ENCODE results near the gene MMD. TPM values are rescaled to one million over a fixed set of nuclear protein-coding genes. Genes with fewer than 3 reads are reported as not detected.
"Not testable (repeated sequence)": the region's sequence is repeated elsewhere in the genome, so short reads cannot be mapped to it uniquely, and the experiment has no call there.

Gene MMD
- total RNA-seq, 1 donor from 2014 or later: 8.8 TPM

DNA sequence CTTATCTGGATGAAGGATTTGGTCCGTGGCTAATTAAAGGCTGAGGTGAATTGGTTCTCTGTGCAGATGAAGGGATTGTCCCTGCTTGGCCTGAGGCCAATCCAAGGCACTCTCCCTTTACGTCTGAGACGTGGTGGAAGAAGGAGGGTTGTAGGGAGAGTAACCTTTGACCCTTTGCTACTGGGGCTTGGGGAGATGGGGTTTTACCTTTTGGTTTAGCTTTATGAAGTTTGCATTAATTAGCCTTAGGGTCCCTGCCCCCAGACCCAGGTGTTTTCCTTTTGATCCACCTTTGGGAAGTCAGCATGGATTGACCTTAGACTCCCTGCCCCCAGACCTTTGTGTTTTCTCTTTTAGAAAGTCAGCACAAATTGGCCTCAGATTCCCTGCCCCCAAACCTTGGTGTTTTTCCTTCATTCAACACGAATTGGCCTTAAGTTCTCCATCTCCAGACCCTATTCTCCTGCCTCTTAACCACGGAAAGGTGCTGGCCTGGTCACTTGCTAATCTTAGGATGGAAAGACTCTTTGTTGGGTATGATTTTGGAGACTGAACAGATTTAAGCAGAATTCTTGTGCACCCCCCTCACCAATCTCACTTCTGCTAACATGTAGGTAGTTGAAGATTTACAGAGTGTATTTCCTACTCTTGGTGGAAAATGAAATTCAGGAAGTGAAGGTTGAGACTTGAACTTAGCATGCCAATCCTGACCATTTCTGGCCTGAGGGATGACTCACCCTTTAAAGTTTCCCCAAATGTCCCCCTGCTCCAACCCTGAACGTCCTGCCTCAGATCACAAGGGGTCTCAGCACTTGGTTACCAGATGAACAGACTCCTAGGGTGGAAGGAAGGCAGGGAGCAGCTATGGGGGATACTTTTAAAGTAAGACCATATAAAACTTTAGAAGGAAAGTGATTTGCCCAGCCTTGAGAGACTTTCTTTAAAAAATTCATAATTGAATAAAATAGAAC lies 23.1 kb upstream of the MMD start:
- DNase-seq (ENCODE audit: low read depth, low spot score): no peak

DNA sequence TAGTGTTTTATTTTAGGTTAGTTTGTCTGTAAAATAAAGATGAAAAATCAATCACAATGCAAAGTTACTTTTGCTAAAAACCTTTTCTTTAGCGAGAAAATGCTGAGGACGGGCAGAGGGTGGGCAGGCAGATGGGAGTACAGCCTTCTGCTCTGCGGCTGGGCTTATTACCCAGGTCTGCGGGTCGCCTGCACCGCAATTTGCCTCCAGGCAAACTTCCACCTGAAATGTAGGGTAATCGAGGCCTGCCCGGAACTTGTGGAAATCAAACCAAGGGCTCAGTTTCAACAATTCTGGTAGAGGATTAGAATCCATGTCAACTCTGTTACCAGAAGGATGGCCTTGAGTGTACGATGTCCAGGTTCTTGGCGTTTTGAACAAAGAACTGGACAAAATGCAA lies 22.3 kb upstream of the MMD start:
- no peak for DNase-seq (ENCODE audit: low read depth, low spot score)

DNA sequence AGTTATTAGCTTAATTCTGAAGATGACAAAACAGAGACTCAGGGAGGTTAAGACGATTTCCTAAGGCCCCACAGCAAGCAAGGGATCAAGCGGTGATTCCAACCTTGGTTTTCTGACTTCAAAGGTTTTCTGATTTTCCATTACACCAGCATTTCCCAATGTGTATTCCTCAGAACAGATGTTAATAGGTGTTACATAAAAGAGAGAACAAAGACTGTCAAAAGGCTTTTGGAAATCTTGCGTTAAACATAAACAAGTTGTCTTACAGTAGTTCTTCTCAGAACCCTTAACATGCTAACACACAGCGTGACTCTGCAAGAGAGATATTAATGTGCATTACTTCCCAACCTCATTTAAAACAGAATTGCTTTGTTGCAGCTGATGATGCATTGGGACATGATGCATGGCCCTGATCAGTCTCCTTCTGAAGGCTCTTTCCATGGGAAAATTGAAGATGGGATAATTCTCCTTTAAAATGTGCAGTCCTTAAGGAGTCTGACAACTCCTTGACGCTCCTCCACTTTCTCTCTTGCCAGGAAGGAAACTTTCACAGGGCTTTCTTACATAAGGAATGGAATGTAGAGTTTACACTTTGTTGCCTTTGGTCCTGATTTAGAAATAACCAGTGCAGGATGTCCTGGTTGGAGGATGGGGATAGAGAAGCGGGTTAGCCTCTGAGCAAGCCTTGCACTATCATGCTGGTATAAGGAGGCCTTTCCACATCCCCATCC lies 21.5 kb upstream of the MMD start:
- DNase-seq (ENCODE audit: low read depth, low spot score): no peak

DNA sequence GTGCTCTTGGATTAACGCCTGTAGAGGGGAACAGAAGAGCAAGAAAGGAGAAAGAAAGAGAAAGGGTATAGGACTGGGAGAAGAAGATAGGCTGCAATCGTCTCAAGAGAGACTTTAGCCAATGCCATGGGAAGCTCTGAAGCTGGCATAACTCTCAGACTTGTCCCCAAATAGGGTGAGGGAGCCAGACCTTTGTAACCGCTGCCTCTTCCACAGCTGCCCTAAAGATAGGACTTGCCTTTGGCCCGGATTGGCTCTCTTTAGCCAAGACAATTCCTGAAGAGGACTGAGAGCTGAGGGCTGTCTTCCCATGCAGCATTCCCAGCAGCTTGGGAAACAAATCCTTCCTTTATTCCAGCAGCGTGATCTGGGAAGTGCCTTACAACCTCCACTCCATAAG lies 20.8 kb upstream of the MMD start:
- no peak for DNase-seq (ENCODE audit: low read depth, low spot score)

DNA sequence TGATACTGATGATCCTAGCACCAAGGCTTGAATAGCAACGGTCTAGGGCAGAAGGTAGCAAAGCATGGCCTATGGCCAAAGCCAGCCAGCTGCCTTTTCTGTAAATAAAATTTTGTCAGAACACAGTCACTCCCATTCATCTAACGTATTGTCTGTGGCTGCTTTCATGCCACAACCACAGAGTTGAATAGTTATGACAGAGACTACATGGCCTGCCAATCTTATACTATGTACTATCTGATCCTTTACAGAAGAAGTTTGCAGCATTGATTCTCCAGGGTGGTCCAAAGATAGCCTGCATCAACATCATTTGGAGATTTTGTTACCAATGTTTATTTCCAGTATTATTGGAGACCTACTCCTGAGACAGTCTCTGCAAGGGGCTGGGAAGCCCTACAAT lies 19.9 kb upstream of the MMD start:
- DNase-seq (ENCODE audit: low read depth, low spot score): no peak

DNA sequence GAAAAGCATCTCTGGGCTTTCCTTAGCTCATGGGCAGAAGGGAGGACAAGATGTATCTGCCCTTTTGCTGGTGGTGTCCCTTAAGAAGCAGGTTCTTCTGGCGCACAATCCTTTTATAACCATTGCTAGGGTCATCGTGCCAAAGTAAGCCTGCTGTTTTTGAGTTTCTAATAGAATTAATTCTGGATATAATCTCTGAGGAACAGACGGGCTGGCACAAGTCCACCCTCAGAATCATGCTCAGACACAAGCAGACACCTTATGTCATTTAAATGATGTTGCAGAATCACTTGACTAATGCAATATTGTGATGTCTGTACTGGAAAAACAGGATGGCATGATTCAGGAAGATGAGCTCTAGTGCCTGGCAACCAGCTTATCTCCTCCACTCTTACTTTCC lies 18.8 kb upstream of the MMD start:
- no peak for DNase-seq (ENCODE audit: low read depth, low spot score)

DNA sequence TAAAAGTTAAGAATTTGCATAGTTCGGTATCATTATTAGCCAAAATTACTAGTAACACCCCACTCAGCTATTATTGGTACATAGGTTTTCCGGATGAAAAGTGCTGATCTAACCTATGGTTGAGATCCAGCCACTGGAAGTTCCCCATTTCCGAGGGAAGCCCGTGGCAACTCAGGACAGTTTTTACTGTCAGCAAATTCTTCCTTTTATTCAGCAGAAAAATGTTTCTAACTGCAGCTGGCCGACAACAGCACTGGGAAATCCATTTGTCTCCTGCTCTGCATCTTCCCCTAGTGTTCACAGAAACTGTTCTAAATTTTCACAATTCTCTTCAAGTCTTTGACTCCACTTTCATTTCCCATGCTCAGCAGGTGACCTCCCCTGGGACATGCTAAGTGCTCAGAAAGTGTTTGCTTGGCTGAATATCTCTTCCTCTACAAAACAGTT lies 15.5 kb upstream of the MMD start:
- no peak for DNase-seq (ENCODE audit: low read depth, low spot score)

DNA sequence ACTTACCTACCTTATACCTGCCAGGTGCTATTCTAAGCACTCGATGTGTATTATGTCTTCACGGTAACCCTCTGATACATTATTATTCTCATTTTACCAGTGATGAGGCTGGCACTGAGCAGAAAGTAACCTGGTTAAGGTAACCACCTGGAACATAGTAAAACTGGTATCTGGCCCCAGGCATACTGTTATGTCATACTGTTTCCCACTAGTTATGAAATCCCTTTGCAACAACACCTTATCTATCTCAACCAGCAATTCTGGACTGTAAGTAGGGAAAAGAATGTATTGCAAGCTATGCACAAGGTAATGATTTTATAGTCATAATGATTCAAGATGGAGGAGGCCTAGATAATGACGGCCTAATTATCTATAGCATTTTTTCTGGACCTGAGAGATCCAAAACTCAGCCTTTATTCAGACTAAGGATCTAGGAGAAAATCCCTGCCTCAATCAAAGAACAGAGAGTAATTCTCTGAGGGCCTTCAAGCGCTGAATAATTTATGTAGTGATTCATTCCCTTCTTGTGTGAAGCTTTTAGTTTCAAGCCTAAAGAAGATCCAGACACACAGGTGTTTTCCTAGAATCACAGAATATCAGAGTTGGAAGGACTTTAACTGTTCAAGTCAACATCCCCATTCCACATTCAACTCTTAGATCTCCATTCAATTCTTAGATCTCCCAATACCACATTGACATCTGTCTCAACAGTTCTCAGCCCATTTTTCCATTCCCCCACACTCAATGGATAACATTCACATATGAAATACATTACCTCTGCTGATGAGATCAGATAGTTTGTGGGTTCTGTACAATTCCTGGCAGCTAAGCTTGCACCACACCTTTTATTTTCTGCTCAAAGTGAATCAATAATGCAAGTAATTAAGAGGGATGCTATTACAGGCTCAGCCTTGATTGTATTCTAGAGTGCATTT lies 14.9 kb upstream of the MMD start:
- no peak for DNase-seq (ENCODE audit: low read depth, low spot score)

DNA sequence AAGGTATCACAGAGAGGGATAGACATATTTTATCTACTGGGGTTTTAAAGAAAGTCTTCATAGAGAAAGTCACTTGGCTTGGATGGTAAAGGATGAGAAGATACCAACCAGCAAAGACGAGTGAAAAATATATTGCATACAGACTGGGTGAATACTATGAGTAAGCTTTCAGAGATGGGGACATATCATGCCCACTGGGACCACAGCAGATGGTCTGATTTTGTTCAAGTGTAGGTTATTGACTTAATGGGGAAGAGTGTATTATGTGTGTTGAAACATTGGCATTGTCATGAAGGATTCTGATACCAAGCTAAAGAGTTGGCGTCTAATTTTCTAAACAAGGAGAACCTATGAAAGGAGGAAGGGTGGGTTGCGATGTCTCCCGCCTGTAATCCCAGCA lies 13.8 kb upstream of the MMD start:
- DNase-seq (ENCODE audit: low read depth, low spot score): no peak

DNA sequence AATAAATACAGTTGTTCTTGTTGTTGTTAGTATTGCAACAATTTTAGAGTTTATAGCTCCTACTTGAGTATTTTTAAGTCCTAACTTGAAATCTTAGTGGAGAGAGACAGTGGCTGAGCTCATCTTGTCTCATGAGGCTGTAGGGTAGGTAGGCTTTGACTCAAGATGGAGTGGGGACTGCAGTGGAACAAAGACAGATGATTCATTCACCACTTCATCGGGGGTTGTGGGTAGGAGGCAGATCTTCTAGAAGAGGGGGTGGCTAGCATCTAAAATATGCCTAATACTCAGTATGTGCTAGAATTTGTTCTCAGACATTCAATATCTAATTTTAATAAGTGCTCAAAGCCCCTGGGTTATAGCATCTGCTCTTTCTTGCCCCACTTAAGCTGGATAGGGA lies 13.1 kb upstream of the MMD start:
- DNase-seq (ENCODE audit: low read depth, low spot score): no peak

DNA sequence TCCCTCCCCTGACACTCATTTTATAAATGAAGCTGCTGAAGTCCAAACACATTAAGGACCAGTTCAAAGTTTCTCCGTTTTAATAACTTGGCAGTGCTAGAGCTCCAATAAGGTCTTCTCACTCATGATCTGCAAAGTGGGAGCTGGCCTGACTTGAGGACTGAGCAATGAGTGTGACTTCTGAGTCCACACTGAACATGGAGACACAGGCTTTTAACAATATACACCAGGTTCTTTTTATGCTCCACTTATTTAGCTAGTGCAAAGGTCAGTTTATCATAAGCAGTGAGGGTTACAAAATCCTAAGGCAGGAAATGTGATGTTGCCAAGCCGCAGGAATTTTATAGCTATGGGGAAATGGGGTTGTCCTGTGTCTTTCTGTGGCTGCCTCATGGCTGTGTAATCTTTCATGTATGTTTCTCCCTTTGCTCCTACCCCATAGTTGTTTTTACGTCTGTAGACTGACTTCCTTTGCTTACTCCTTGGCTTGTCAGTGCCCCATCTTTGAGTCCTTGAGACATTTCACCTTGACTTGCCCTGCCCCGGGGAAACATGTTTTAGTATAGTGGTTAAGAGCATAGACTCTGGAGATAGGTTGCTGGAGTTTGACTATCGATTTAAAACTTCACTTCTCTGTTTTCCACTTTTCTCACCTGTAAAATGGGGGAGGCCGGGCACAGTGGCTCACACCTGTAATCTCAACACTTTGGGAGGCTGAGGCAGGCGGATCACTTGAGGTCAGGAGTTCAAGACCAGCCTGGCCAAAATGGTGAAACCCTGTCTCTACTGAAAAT lies 12.2 kb upstream of the MMD start:
- DNase-seq (ENCODE audit: low read depth, low spot score): no peak

DNA sequence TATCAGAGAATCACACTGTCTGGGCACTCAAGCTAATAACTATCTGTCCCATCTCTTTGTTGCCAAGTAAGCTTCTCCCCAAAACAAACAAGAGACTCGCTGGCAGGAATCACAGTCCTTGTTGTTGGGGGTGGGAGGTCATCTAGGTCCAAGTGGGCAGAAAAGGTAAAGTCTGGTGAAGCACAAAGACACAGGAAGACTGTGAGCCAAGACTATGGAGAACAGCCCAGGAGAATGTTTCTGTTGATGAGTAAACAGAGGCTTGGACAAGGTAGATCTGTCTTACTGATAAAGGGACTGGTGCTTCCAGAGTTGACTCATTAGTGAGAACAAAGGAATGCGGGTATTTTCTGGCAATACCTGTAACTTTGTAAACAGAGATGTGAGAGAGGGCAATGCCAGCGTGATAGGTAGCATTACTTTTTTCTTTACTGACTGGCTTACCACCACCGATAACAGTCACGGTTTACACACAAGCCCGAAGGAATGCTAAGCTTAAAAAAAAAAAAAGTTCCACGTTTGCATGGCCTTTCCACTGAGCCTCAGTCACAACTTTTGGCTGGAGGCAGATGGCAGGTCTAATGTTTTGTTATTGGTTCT lies 11.5 kb upstream of the MMD start:
- DNase-seq (ENCODE audit: low read depth, low spot score): no peak

DNA sequence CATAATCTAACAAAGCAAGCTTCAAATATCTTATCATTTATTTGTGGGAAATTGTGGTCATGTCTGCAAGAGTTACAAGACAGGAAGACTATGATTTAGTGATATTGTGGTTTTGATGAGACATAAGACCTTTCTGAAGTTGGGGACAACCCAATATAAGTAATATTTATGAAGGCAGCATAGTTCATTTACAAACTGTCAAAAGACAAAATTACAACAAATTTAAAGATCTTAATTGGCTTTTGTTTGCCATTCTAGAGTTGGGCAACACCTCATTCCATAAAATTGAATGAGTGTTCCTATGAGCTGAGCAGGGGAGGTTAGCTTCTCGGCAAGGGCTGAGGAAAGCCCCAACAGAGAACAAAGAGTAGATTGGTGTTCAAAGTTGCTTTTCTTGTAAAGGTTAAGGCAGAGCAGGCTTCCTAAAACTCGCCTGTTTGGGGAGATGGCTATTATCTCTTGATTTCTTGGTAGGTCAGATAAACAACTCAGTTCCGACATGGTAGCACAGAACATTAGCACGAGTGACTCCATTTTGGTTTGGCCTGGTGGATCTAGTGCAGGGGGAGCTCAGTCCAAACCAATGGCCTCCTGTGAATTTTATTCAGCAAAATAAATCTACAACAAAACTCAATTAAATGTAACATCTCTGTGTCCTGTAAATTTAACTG lies 10.9 kb upstream of the MMD start:
- no peak for DNase-seq (ENCODE audit: low read depth, low spot score)

DNA sequence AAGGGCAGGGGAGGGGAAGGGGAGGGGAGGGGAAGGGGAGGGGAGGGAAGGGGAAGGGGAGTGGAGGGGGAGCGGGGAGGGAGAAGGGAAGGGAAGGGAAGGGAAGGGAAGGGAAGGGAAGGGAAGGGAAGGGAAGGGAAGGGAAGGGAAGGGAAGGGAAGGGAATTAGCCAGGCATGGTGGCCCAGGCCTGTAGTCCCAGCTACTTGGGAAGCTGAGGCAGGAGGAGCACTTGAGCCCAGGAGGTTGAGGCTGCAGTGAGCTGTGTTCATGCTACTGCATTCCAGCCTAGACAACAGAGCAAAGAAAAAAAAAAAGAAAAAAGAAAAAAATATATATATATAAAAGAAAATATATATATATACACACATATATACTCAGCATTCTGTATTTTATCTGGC lies 10.3 kb upstream of the MMD start:
- DNase-seq (ENCODE audit: low read depth, low spot score): not testable (repeated sequence)

DNA sequence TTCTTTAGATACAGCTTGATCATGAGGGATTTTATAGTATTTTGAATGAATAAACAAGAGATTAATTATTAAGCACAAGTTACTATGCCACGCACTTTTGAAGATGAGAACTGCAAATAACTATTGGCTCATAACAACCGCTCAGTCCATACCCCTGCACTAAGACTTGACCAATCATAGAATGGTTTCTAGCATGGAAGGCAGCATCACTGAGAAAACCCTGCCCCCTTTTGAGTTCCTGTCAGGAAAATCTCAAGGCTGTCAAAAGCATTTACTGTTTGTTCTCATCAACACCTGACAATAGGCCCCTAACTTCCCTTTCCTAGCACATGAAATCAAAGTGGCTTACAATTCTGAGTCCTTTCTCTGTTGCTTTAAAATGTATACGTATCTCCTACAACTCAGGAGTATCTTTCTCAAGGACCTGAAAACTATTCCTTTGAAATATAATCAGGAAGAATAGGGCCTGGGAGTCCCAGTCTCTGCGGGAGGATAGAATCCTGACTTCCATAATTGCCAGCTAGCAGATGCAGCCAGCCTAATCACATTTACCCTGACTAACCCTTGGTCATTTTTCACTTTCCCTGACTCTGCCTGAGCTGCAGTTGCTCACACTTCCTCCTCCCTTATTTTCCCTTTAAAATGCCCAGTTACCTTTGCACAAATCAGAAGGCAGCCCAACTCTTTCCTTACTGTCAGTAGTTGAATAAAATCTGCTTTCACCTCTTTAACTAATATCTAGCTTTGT lies 9.1 kb upstream of the MMD start:
- DNase-seq (ENCODE audit: low read depth, low spot score): no peak

DNA sequence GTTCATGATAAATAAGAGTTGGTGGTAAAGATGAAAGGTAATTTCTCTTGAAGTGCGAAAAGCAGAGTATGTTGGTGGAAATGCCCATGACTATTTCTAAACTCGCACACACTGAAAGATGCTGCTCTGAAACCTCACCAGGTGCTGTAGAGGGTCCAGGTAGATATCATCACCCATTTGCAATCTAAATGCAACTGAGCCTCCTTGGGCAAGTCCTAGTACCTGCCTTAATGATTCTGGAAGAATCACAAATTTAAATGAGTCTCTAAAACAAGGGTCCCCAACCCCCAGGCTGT lies 5.9 kb upstream of the MMD start:
- DNase-seq (ENCODE audit: low read depth, low spot score): no peak

DNA sequence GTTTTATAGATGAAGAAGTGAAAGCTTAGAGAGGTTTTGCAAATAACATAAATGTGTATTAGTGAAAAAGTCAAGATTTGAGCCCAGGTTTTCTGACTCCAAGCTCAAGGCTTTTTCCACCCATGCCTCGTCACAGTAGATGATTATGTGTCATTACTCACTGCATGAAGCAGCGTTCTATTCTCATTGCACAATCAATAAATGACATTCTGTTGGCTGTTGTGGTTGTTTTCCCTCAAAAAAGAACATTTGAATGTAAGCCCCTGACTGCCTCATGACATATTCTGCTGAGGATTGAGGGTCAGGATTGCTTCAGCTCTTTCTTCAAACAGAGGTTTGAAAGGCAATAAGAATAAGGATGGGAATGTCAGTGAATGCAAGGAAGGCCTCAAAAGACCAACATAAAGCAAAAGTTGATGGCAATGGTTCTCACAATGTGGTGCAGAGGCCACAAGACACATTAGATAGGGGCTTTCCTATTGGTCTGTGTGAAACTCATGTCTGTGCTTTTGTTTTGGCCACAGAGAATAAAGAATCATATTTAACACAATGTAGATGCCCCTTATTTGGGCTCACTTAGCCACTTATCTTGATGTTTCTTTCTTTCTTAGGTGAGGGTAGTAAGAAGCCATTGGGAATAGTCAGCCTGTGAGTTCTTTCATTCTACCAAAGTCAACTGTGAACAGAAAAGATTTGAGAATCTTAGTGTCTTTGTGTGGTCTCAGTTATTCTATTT lies 5.4 kb upstream of the MMD start:
- DNase-seq (ENCODE audit: low read depth, low spot score): no peak

DNA sequence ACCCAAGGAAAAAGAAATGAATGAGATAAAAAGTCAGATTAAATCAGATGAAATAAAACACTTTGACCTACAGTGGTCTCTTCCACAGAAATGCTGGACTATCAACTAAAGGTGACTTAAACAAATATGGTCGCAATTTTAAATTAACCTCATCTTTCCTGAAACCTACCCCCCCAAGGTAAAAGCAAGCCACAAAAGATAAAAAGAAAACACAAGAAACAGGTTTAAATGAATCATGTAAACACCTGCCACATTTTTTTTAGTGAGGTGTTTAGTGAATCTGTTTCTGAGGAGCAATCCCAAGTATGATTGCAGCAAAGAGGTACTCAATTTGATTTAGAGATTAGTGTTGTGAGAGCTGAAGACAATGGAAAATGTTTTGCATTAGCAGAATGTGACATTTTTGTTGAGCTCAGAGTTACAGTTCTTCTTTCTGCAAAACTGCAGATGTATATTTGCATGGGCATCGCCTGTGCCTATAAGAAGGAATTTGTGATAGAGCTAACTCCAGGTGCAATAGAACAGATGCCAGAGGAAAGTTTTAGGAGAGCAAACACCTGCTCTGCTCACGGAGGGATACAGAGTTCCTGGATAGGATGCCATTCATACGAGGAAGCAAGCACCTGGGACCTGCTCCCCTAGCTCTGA lies 3.4 kb upstream of the MMD start:
- no peak for DNase-seq (ENCODE audit: low read depth, low spot score)
